Fibroblast of lung (primary cell): ENCODE measurements around the gene PLK3. TPM values are rescaled to one million over a fixed set of nuclear protein-coding genes. Genes with fewer than 3 reads are reported as not detected.
"Not testable (repeated sequence)": the region's sequence is repeated elsewhere in the genome, so short reads cannot be mapped to it uniquely, and the experiment has no call there.

Source experiments
- DNase-seq, 2 donors: peaks; one replicate each; pipeline versions ENCODE4 v3.0.0 to v3.0.0-alpha.2; 2010; ENCODE audit warnings: low read depth in 2 of 2
- H2AFZ ChIP-seq: 2 replicates; pipeline ENCODE4 v1.5.1; 2012; ENCODE audit warnings: low read length, control low read depth, inconsistent platforms
- H3K27ac ChIP-seq: 2 replicates; pipeline ENCODE4 v1.5.1; 2011; ENCODE audit warnings: low read length, control low read depth; ENCODE audit not compliant: insufficient read depth
- H3K27me3 ChIP-seq: 2 replicates; pipeline ENCODE4 v1.5.1; 2011; ENCODE audit warnings: mild to moderate bottlenecking, low read length; ENCODE audit not compliant: control insufficient read depth, insufficient read depth
- H3K36me3 ChIP-seq: 2 replicates; pipeline ENCODE4 v1.5.1; 2011; ENCODE audit warnings: low read length; ENCODE audit not compliant: control insufficient read depth, insufficient read depth
- H3K4me1 ChIP-seq: 2 replicates; pipeline ENCODE4 v1.5.1; 2011; ENCODE audit warnings: low read length; ENCODE audit not compliant: control insufficient read depth, insufficient read depth; ENCODE audit errors: extremely low read depth
- H3K4me2 ChIP-seq: 2 replicates; pipeline ENCODE4 v1.5.1; 2011; ENCODE audit warnings: low read length, control low read depth; ENCODE audit not compliant: insufficient read depth; ENCODE audit errors: extremely low read depth
- H3K4me3 ChIP-seq, 4 experiments: fragments of 200-600 bp in 1 of 4; sonication (generic) in 1 of 4; replicated peaks in 1 of 4; 2 replicates each; pipeline ENCODE4 v1.5.1; 2011 to 2016; ENCODE audit warnings: low read length in 4 of 4, low read depth in 3 of 4, mild to moderate bottlenecking in 3 of 4, control low read depth in 2 of 4, inconsistent platforms in 1 of 4, mixed read lengths in 1 of 4; ENCODE audit not compliant: insufficient read depth in 1 of 4; ENCODE audit errors: control extremely low read depth in 1 of 4
- H3K79me2 ChIP-seq: 2 replicates; pipeline ENCODE4 v1.5.1; 2012; ENCODE audit warnings: mild to moderate bottlenecking, low read length, inconsistent platforms; ENCODE audit not compliant: control insufficient read depth, insufficient read depth
- H3K9ac ChIP-seq: 2 replicates; pipeline ENCODE4 v1.5.1; 2011; ENCODE audit warnings: mild to moderate bottlenecking, low read length, control low read depth; ENCODE audit not compliant: insufficient read depth
- H3K9me3 ChIP-seq: 2 replicates; pipeline ENCODE4 v1.5.1; 2012; ENCODE audit warnings: low read depth, low read length; ENCODE audit not compliant: control insufficient read depth, insufficient read depth
- H4K20me1 ChIP-seq: 2 replicates; pipeline ENCODE4 v1.5.1; 2011; ENCODE audit warnings: low read length; ENCODE audit not compliant: control insufficient read depth, insufficient read depth; ENCODE audit errors: extremely low read depth
- CTCF ChIP-seq, 2 donors: IDR thresholded peaks in 1 of 2; conservative IDR thresholded peaks in 1 of 2; 1 replicate in 1 of 2; 2 replicates in 1 of 2; pipeline ENCODE4 v1.5.1; 2011 to 2012; ENCODE audit warnings: low read length in 2 of 2, control low read depth in 1 of 2, inconsistent platforms in 1 of 2, low read depth in 1 of 2, mild to moderate bottlenecking in 1 of 2
- EZH2 ChIP-seq: IDR thresholded peaks from 2 replicates; pipeline ENCODE4 v1.5.1; 2012; ENCODE audit warnings: low read length, control low read depth, mild to moderate bottlenecking; ENCODE audit errors: missing control alignments
- polyA plus RNA-seq, 2 donors: library from polyadenylated mRNA; depleted of rRNA in 1 of 2; stranded (reverse) in 1 of 2; unstranded in 1 of 2; fragments of >200 nt; gene quantifications; 2 replicates each; pipeline ENCODE4 v1.2.1, GENCODE V29; 2011 to 2012; ENCODE audit warnings: missing spikeins in 1 of 2
- total RNA-seq: library from RNA; depleted of rRNA; stranded (reverse); fragments of >200 nt; gene quantifications from 2 replicates; pipeline ENCODE4 v1.2.1, GENCODE V29; 2014

The PLK3 gene
- total and polyA plus RNA-seq, 2 donors (not counting 1 experiment from before 2014, with no cell fraction given), result 12.2 to 30.6 TPM

GRCh38 chr1:44810101-44810761, 10.1 kb downstream of the PLK3 start:
- H3K9me3 ChIP-seq, result no peaks in the 10 kb centered on the region

GRCh38 chr1:44810762-44811105, 10.6 kb downstream of the PLK3 start:
- Histone ChIP-seq H3K36me3 (peaks cover 21% of the 10 kb centered on the region), H3K27ac (peak overlapping the region; percentile 100), H3K4me3 (peak overlapping the region in 1 of 4 experiments; percentile 64), H3K79me2 (peaks cover 22% of the 10 kb centered on the region), H3K4me1 (peaks cover 62% of the 10 kb centered on the region)
- not testable (repeated sequence) for DNase-seq, H3K9me3 ChIP-seq, H3K9ac ChIP-seq, H3K27me3 ChIP-seq, H4K20me1 ChIP-seq, H2AFZ ChIP-seq, H3K4me2 ChIP-seq

More at GRCh38 chr1:44810101-44810761, 10.1 kb downstream of the PLK3 start:
- peak overlapping the region; percentile 100 for H3K27ac ChIP-seq
- H3K79me2 ChIP-seq, result peaks cover 25% of the 10 kb centered on the region
- peak in 1 of 2 donors; percentile 38 for DNase-seq
- H3K4me2 ChIP-seq, result peak overlapping the region; percentile 93
- peaks cover 63% of the 10 kb centered on the region for H3K4me1 ChIP-seq
- no peaks in the 10 kb centered on the region for H4K20me1 ChIP-seq
- H3K27me3 ChIP-seq, result no peaks in the 10 kb centered on the region
- no peak overlapping the region for H2AFZ ChIP-seq
- peaks cover 25% of the 10 kb centered on the region for H3K36me3 ChIP-seq
- peak overlapping the region in 2 of 4 experiments; percentile 51 to 64 for H3K4me3 ChIP-seq
- no peak overlapping the region for H3K9ac ChIP-seq
- no peak for TF ChIP-seq CTCF (conservative IDR thresholded peaks at IDR 0.05 in 1 of 2, IDR thresholded peaks at IDR 0.05 in 1 of 2; ENCODE audit: low read depth in 1 of 2, low read length in 2 of 2)
- no peak for TF ChIP-seq EZH2

GRCh38 chr1:44811234-44811633, 11.1 kb downstream of the PLK3 start:
- Histone ChIP-seq H3K4me3 (peak overlapping the region in 2 of 4 experiments; percentile 6 to 14), H3K4me2 (peak overlapping the region; percentile 61), H3K36me3 (peaks cover 16% of the 10 kb centered on the region)

More at GRCh38 chr1:44811234-44811633, 11.1 kb downstream of the PLK3 start:
- Histone ChIP-seq H2AFZ (no peak overlapping the region), H3K9me3 (no peaks in the 10 kb centered on the region), H3K79me2 (peaks cover 22% of the 10 kb centered on the region), H3K27ac (peak overlapping the region; percentile 82), H3K4me1 (peaks cover 57% of the 10 kb centered on the region), H3K9ac (no peak overlapping the region), H3K27me3 (no peaks in the 10 kb centered on the region), H4K20me1 (no peaks in the 10 kb centered on the region)
- DNase-seq, result no peak
- TF ChIP-seq EZH2, result no peak
- TF ChIP-seq CTCF (conservative IDR thresholded peaks at IDR 0.05 in 1 of 2, IDR thresholded peaks at IDR 0.05 in 1 of 2; ENCODE audit: low read depth in 1 of 2, low read length in 2 of 2), result no peak
